ENCODE data around the gene BABAM2. TPM values are rescaled to one million over a fixed set of nuclear protein-coding genes. Genes with fewer than 3 reads are reported as not detected.

BABAM2 gene
- polyA plus RNA-seq, 3 donors, result 55.5 to 58.9 (median 57.2) TPM

- no peak for DNase-seq (ENCODE audit: low read depth in 3 of 3, low spot score in 2 of 3)
These were observed 164.9 kb downstream of the BABAM2 start for GRCh38 chr2:28055325-28055970.

- DNase-seq (ENCODE audit: low read depth in 3 of 3, low spot score in 2 of 3), result no peak
These were observed 168.3 kb downstream of the BABAM2 start for GRCh38 chr2:28058791-28059190.

GRCh38 chr2:28062867-28063266 is 172.3 kb downstream of the BABAM2 start:
- no peak for DNase-seq (ENCODE audit: low read depth in 3 of 3, low spot score in 2 of 3)

GRCh38 chr2:28063492-28063962 is 173.0 kb downstream of the BABAM2 start:
- DNase-seq (ENCODE audit: low read depth in 3 of 3, low spot score in 2 of 3), result no peak

GRCh38 chr2:28067602-28068001 is 177.1 kb downstream of the BABAM2 start:
- no peak for DNase-seq (ENCODE audit: low read depth in 3 of 3, low spot score in 2 of 3)

- no peak for DNase-seq (ENCODE audit: low read depth in 3 of 3, low spot score in 2 of 3)
These were observed 177.6 kb downstream of the BABAM2 start for GRCh38 chr2:28068088-28068487.

GRCh38 chr2:28068527-28068926 is 178.0 kb downstream of the BABAM2 start:
- DNase-seq (ENCODE audit: low read depth in 3 of 3, low spot score in 2 of 3), result no peak

GRCh38 chr2:28071221-28071620 is 180.7 kb downstream of the BABAM2 start:
- no peak for DNase-seq (ENCODE audit: low read depth in 3 of 3, low spot score in 2 of 3)

GRCh38 chr2:28074137-28074536 is 183.6 kb downstream of the BABAM2 start:
- DNase-seq (ENCODE audit: low read depth in 3 of 3, low spot score in 2 of 3), result no peak

- no peak for DNase-seq (ENCODE audit: low read depth in 3 of 3, low spot score in 2 of 3)
These were observed 190.4 kb downstream of the BABAM2 start for GRCh38 chr2:28080911-28081310.

- DNase-seq (ENCODE audit: low read depth in 3 of 3, low spot score in 2 of 3), result no peak
These were observed 191.6 kb downstream of the BABAM2 start for GRCh38 chr2:28082131-28082530.

GRCh38 chr2:28083476-28083875 is 192.9 kb downstream of the BABAM2 start:
- DNase-seq (ENCODE audit: low read depth in 3 of 3, low spot score in 2 of 3), result no peak

GRCh38 chr2:28084564-28084963 is 194.0 kb downstream of the BABAM2 start:
- DNase-seq (ENCODE audit: low read depth in 3 of 3, low spot score in 2 of 3), result no peak

GRCh38 chr2:28085201-28085600 is 194.7 kb downstream of the BABAM2 start:
- no peak for DNase-seq (ENCODE audit: low read depth in 3 of 3, low spot score in 2 of 3)

GRCh38 chr2:28086611-28087010 is 196.1 kb downstream of the BABAM2 start:
- no peak for DNase-seq (ENCODE audit: low read depth in 3 of 3, low spot score in 2 of 3)

- DNase-seq (ENCODE audit: low read depth in 3 of 3, low spot score in 2 of 3), result no peak
These were observed 198.4 kb downstream of the BABAM2 start for GRCh38 chr2:28088970-28089369.

GRCh38 chr2:28089486-28089885 is 199.0 kb downstream of the BABAM2 start:
- no peak for DNase-seq (ENCODE audit: low read depth in 3 of 3, low spot score in 2 of 3)

GRCh38 chr2:28093308-28093707 is 202.8 kb downstream of the BABAM2 start:
- DNase-seq (ENCODE audit: low read depth in 3 of 3, low spot score in 2 of 3), result no peak

GRCh38 chr2:28093768-28094167 is 203.2 kb downstream of the BABAM2 start:
- no peak for DNase-seq (ENCODE audit: low read depth in 3 of 3, low spot score in 2 of 3)

- no peak for DNase-seq (ENCODE audit: low read depth in 3 of 3, low spot score in 2 of 3)
These were observed 204.2 kb downstream of the BABAM2 start for GRCh38 chr2:28094739-28095138.

- DNase-seq (ENCODE audit: low read depth in 3 of 3, low spot score in 2 of 3), result no peak
These were observed 205.1 kb downstream of the BABAM2 start for GRCh38 chr2:28095622-28096021.

- no peak for DNase-seq (ENCODE audit: low read depth in 3 of 3, low spot score in 2 of 3)
These were observed 205.9 kb downstream of the BABAM2 start for GRCh38 chr2:28096421-28096820.
